WTC11 (cell line): ENCODE results near the gene SLC11A2. TPM values are rescaled to one million over a fixed set of nuclear protein-coding genes. Genes with fewer than 3 reads are reported as not detected.

Source experiments
- CREM ChIP-seq: sonication (generic); formaldehyde crosslinking; IDR thresholded peaks from 2 replicates; pipeline ENCODE4 v1.8.1; 2022; ENCODE audit warnings: mild to moderate bottlenecking, missing genetic modification reagents, moderate library complexity
- ESRRA ChIP-seq: sonication (generic); formaldehyde crosslinking; IDR thresholded peaks from 2 replicates; pipeline ENCODE4 v1.8.1; 2022; ENCODE audit warnings: mild to moderate bottlenecking, missing genetic modification reagents, borderline replicate concordance
- ETV6 ChIP-seq: sonication (generic); formaldehyde crosslinking; IDR thresholded peaks from 2 replicates; pipeline ENCODE4 v1.8.1; 2022; ENCODE audit warnings: mild to moderate bottlenecking, missing genetic modification reagents
- FOXK1 ChIP-seq: sonication (generic); formaldehyde crosslinking; IDR thresholded peaks from 2 replicates; pipeline ENCODE4 v1.8.0; 2022; ENCODE audit warnings: mild to moderate bottlenecking, moderate library complexity, missing genetic modification reagents
- GABPB1 ChIP-seq: sonication (generic); formaldehyde crosslinking; IDR thresholded peaks from 2 replicates; pipeline ENCODE4 v1.8.1; 2023; ENCODE audit warnings: mild to moderate bottlenecking, missing genetic modification reagents
- GTF2I ChIP-seq: fragments of 250-450 bp; sonication (Bioruptor Pico); conservative IDR thresholded peaks from 2 replicates; pipeline ENCODE4 v1.4.0; 2021; ENCODE audit warnings: mild to moderate bottlenecking
- HMGA2 ChIP-seq: fragments of 250-450 bp; sonication (Bioruptor Pico); IDR thresholded peaks from 2 replicates; pipeline ENCODE4 v1.4.0; 2021; ENCODE audit warnings: mild to moderate bottlenecking, moderate library complexity
- JAZF1 ChIP-seq: fragments of 250-450 bp; sonication (Bioruptor Pico); IDR thresholded peaks from 2 replicates; pipeline ENCODE4 v1.9.0; 2021; ENCODE audit warnings: moderate library complexity, mild to moderate bottlenecking, inconsistent platforms
- MXD4 ChIP-seq: fragments of 250-450 bp; sonication (Bioruptor Pico); IDR thresholded peaks from 2 replicates; pipeline ENCODE4 v1.8.0; 2021; ENCODE audit warnings: mild to moderate bottlenecking, moderate library complexity, borderline replicate concordance
- OVOL2 ChIP-seq: fragments of 250-450 bp; sonication (Bioruptor Pico); IDR thresholded peaks from 2 replicates; pipeline ENCODE4 v1.9.0; 2021; ENCODE audit warnings: mild to moderate bottlenecking, borderline replicate concordance
- PRRX2 ChIP-seq: fragments of 250-450 bp; sonication (Bioruptor Pico); IDR thresholded peaks from 2 replicates; pipeline ENCODE4 v1.8.0; 2021; ENCODE audit warnings: mild to moderate bottlenecking
- TEAD1 ChIP-seq: sonication (generic); formaldehyde crosslinking; IDR thresholded peaks from 2 replicates; pipeline ENCODE4 v1.8.0; 2022; ENCODE audit warnings: mild to moderate bottlenecking, missing genetic modification reagents
- ZNF138 ChIP-seq: sonication (generic); formaldehyde crosslinking; conservative IDR thresholded peaks from 2 replicates; pipeline ENCODE4 v1.8.1; 2022; ENCODE audit warnings: mild to moderate bottlenecking, moderate library complexity, missing genetic modification reagents
- ZNF263 ChIP-seq: sonication (generic); formaldehyde crosslinking; IDR thresholded peaks from 2 replicates; pipeline ENCODE4 v1.8.1; 2022; ENCODE audit warnings: low read depth, mild to moderate bottlenecking, moderate library complexity, missing genetic modification reagents
- ZNF416 ChIP-seq: fragments of 250-450 bp; sonication (Bioruptor Pico); IDR thresholded peaks from 2 replicates; pipeline ENCODE4 v1.9.0; 2021; ENCODE audit warnings: mild to moderate bottlenecking, inconsistent platforms
- total RNA-seq: library from RNA; stranded (reverse); gene quantifications from 3 replicates; pipeline ENCODE4 v1.2.3, GENCODE V29; 2021
- TF ChIP-seq, protein P1 (sequence below): sonication (generic); formaldehyde crosslinking; IDR thresholded peaks from 2 replicates; pipeline ENCODE4 v1.8.1; 2023; ENCODE audit warnings: mild to moderate bottlenecking, missing genetic modification reagents, moderate library complexity
- TF ChIP-seq, protein P2 (sequence below): sonication (generic); formaldehyde crosslinking; IDR thresholded peaks from 2 replicates; pipeline ENCODE4 v1.8.1; 2023; ENCODE audit warnings: mild to moderate bottlenecking, moderate library complexity, missing genetic modification reagents
- TF ChIP-seq, protein P3 (sequence below): sonication (generic); formaldehyde crosslinking; conservative IDR thresholded peaks from 2 replicates; pipeline ENCODE4 v1.8.1; 2022; ENCODE audit warnings: mild to moderate bottlenecking, missing genetic modification reagents
- TF ChIP-seq, protein P4 (sequence below): sonication (generic); formaldehyde crosslinking; IDR thresholded peaks from 2 replicates; pipeline ENCODE4 v1.8.1; 2022; ENCODE audit warnings: low read depth, mild to moderate bottlenecking, moderate library complexity, missing genetic modification reagents, borderline replicate concordance
- TF ChIP-seq, protein P5 (sequence below): sonication (generic); formaldehyde crosslinking; IDR thresholded peaks from 2 replicates; pipeline ENCODE4 v1.8.1; 2022; ENCODE audit warnings: mild to moderate bottlenecking, missing genetic modification reagents, moderate library complexity, borderline replicate concordance
- TF ChIP-seq, protein P6 (sequence below): sonication (generic); formaldehyde crosslinking; IDR thresholded peaks from 2 replicates; pipeline ENCODE4 v1.8.1; 2022; ENCODE audit warnings: mild to moderate bottlenecking, moderate library complexity, missing genetic modification reagents
- TF ChIP-seq, protein P7 (sequence below): sonication (generic); formaldehyde crosslinking; IDR thresholded peaks from 2 replicates; pipeline ENCODE4 v1.8.0; 2023; ENCODE audit warnings: missing genetic modification reagents, mild to moderate bottlenecking, borderline replicate concordance
- TF ChIP-seq, protein P8 (sequence below): sonication (generic); formaldehyde crosslinking; IDR thresholded peaks from 2 replicates; pipeline ENCODE4 v1.8.1; 2023; ENCODE audit warnings: mild to moderate bottlenecking, missing genetic modification reagents
- TF ChIP-seq, protein P9 (sequence below): sonication (generic); formaldehyde crosslinking; IDR thresholded peaks from 2 replicates; pipeline ENCODE4 v1.8.0; 2022; ENCODE audit warnings: mild to moderate bottlenecking, missing genetic modification reagents
- TF ChIP-seq, protein P10 (sequence below): fragments of 250-450 bp; sonication (Bioruptor Pico); IDR thresholded peaks from 2 replicates; pipeline ENCODE4 v1.9.0; 2021; ENCODE audit warnings: mild to moderate bottlenecking

The SLC11A2 gene
- total RNA-seq, 1 experiment from 2014 or later = 58.0 TPM

DNA sequence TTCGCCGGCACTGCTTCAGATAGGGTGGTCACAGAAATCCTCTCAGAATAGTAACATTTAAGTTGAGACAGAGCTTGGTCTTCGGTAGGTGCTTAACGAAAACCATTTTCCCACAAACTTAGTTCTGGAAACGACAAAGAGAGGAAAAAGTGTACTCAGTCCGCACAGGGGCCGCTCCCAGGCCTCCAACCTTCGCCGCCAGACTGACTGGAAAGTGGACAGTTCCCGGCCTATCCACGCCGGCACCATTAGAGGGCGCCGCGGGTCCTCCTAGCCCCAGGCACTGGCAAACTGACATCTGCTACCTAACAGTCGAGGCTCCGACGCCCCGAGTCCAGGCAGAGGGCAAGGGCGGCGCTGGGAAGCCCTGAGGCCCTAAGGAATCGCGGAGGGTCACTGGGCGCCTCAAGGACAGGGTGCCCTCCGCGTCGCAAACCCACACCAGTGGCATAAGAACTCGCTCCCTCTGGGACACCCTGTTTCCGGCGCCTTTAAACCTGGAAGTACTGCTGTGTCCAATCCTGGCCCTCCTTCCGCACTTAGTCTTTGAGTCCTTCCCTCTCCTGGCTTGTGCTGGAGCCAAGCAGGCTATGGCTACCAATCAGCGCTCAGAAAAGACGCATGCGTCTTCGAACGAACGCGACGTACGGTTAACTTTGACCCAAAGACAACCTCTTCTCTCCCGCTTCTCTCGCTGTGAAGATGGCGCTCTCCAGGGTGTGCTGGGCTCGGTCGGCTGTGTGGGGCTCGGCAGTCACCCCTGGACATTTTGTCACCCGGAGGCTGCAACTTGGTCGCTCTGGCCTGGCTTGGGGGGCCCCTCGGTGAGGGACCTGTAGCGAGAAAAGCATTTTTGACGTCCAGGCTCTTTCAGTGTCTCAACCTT, 21.7 kb upstream of the SLC11A2 start, which contains the start of gene LETMD1 (continued):
- TF ChIP-seq, protein P1, sequence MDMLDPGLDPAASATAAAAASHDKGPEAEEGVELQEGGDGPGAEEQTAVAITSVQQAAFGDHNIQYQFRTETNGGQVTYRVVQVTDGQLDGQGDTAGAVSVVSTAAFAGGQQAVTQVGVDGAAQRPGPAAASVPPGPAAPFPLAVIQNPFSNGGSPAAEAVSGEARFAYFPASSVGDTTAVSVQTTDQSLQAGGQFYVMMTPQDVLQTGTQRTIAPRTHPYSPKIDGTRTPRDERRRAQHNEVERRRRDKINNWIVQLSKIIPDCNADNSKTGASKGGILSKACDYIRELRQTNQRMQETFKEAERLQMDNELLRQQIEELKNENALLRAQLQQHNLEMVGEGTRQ (CRISPR knock-in tag) = no peak
- no peak for TF ChIP-seq PRRX2 (CRISPR knock-in tag)
- TF ChIP-seq, protein P2, sequence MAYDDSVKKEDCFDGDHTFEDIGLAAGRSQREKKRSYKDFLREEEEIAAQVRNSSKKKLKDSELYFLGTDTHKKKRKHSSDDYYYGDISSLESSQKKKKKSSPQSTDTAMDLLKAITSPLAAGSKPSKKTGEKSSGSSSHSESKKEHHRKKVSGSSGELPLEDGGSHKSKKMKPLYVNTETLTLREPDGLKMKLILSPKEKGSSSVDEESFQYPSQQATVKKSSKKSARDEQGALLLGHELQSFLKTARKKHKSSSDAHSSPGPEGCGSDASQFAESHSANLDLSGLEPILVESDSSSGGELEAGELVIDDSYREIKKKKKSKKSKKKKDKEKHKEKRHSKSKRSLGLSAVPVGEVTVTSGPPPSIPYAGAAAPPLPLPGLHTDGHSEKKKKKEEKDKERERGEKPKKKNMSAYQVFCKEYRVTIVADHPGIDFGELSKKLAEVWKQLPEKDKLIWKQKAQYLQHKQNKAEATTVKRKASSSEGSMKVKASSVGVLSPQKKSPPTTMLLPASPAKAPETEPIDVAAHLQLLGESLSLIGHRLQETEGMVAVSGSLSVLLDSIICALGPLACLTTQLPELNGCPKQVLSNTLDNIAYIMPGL (CRISPR knock-in tag) = peak; percentile 71; the same call in 1 of the 2 replicates
- no peak for TF ChIP-seq HMGA2
- TF ChIP-seq, protein P3, sequence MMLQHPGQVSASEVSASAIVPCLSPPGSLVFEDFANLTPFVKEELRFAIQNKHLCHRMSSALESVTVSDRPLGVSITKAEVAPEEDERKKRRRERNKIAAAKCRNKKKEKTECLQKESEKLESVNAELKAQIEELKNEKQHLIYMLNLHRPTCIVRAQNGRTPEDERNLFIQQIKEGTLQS (CRISPR knock-in tag) = no peak
- no peak for TF ChIP-seq JAZF1 (CRISPR knock-in tag)
- peak; percentile 62 for TF ChIP-seq GABPB1 (CRISPR knock-in tag)
- no peak for TF ChIP-seq ZNF416
- TF ChIP-seq, protein P4, sequence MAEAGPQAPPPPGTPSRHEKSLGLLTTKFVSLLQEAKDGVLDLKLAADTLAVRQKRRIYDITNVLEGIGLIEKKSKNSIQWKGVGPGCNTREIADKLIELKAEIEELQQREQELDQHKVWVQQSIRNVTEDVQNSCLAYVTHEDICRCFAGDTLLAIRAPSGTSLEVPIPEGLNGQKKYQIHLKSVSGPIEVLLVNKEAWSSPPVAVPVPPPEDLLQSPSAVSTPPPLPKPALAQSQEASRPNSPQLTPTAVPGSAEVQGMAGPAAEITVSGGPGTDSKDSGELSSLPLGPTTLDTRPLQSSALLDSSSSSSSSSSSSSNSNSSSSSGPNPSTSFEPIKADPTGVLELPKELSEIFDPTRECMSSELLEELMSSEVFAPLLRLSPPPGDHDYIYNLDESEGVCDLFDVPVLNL = no peak
- TF ChIP-seq FOXK1 (CRISPR knock-in tag) = peak; percentile 26; the same call in 1 of the 2 replicates
- TF ChIP-seq, protein P5, sequence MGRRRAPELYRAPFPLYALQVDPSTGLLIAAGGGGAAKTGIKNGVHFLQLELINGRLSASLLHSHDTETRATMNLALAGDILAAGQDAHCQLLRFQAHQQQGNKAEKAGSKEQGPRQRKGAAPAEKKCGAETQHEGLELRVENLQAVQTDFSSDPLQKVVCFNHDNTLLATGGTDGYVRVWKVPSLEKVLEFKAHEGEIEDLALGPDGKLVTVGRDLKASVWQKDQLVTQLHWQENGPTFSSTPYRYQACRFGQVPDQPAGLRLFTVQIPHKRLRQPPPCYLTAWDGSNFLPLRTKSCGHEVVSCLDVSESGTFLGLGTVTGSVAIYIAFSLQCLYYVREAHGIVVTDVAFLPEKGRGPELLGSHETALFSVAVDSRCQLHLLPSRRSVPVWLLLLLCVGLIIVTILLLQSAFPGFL (CRISPR knock-in tag) = no peak
- TF ChIP-seq, protein P6, sequence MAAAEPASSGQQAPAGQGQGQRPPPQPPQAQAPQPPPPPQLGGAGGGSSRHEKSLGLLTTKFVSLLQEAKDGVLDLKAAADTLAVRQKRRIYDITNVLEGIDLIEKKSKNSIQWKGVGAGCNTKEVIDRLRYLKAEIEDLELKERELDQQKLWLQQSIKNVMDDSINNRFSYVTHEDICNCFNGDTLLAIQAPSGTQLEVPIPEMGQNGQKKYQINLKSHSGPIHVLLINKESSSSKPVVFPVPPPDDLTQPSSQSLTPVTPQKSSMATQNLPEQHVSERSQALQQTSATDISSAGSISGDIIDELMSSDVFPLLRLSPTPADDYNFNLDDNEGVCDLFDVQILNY (CRISPR knock-in tag) = no peak
- no peak for TF ChIP-seq GTF2I (CRISPR knock-in tag)
- TF ChIP-seq, protein P7, sequence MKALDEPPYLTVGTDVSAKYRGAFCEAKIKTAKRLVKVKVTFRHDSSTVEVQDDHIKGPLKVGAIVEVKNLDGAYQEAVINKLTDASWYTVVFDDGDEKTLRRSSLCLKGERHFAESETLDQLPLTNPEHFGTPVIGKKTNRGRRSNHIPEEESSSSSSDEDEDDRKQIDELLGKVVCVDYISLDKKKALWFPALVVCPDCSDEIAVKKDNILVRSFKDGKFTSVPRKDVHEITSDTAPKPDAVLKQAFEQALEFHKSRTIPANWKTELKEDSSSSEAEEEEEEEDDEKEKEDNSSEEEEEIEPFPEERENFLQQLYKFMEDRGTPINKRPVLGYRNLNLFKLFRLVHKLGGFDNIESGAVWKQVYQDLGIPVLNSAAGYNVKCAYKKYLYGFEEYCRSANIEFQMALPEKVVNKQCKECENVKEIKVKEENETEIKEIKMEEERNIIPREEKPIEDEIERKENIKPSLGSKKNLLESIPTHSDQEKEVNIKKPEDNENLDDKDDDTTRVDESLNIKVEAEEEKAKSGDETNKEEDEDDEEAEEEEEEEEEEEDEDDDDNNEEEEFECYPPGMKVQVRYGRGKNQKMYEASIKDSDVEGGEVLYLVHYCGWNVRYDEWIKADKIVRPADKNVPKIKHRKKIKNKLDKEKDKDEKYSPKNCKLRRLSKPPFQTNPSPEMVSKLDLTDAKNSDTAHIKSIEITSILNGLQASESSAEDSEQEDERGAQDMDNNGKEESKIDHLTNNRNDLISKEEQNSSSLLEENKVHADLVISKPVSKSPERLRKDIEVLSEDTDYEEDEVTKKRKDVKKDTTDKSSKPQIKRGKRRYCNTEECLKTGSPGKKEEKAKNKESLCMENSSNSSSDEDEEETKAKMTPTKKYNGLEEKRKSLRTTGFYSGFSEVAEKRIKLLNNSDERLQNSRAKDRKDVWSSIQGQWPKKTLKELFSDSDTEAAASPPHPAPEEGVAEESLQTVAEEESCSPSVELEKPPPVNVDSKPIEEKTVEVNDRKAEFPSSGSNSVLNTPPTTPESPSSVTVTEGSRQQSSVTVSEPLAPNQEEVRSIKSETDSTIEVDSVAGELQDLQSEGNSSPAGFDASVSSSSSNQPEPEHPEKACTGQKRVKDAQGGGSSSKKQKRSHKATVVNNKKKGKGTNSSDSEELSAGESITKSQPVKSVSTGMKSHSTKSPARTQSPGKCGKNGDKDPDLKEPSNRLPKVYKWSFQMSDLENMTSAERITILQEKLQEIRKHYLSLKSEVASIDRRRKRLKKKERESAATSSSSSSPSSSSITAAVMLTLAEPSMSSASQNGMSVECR = 0 out of 2 replicates have a peak, but pooled peaks have one; percentile 37
- no peak for TF ChIP-seq ZNF138 (CRISPR knock-in tag)
- TF ChIP-seq, protein P8, sequence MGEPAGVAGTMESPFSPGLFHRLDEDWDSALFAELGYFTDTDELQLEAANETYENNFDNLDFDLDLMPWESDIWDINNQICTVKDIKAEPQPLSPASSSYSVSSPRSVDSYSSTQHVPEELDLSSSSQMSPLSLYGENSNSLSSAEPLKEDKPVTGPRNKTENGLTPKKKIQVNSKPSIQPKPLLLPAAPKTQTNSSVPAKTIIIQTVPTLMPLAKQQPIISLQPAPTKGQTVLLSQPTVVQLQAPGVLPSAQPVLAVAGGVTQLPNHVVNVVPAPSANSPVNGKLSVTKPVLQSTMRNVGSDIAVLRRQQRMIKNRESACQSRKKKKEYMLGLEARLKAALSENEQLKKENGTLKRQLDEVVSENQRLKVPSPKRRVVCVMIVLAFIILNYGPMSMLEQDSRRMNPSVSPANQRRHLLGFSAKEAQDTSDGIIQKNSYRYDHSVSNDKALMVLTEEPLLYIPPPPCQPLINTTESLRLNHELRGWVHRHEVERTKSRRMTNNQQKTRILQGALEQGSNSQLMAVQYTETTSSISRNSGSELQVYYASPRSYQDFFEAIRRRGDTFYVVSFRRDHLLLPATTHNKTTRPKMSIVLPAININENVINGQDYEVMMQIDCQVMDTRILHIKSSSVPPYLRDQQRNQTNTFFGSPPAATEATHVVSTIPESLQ (CRISPR knock-in tag) = no peak
- TF ChIP-seq OVOL2 (CRISPR knock-in tag) = no peak
- TF ChIP-seq, protein P9, sequence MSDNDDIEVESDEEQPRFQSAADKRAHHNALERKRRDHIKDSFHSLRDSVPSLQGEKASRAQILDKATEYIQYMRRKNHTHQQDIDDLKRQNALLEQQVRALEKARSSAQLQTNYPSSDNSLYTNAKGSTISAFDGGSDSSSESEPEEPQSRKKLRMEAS (CRISPR knock-in tag) = peak; percentile 90
- peak; percentile 69 for TF ChIP-seq ETV6 (CRISPR knock-in tag)
- TF ChIP-seq TEAD1 (CRISPR knock-in tag) = 0 out of 2 replicates have a peak, but pooled peaks have one; percentile 69
- TF ChIP-seq, protein P10, sequence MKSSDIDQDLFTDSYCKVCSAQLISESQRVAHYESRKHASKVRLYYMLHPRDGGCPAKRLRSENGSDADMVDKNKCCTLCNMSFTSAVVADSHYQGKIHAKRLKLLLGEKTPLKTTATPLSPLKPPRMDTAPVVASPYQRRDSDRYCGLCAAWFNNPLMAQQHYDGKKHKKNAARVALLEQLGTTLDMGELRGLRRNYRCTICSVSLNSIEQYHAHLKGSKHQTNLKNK (CRISPR knock-in tag) = no peak
- no peak; the same call in none of the 2 replicates for TF ChIP-seq ESRRA (CRISPR knock-in tag)
- TF ChIP-seq MXD4 (CRISPR knock-in tag) = no peak
- TF ChIP-seq ZNF263 (CRISPR knock-in tag) = no peak
- peak; percentile 75; the same call in 1 of the 2 replicates for TF ChIP-seq CREM (CRISPR knock-in tag)
